NCI-H2107 (cell line): ENCODE measurements around the gene MYORG.

Experiments
- DNase-seq: peaks from one replicate; lab custom pipeline; 2025; lab: John Stamatoyannopoulos, UW

The MYORG gene

DNA sequence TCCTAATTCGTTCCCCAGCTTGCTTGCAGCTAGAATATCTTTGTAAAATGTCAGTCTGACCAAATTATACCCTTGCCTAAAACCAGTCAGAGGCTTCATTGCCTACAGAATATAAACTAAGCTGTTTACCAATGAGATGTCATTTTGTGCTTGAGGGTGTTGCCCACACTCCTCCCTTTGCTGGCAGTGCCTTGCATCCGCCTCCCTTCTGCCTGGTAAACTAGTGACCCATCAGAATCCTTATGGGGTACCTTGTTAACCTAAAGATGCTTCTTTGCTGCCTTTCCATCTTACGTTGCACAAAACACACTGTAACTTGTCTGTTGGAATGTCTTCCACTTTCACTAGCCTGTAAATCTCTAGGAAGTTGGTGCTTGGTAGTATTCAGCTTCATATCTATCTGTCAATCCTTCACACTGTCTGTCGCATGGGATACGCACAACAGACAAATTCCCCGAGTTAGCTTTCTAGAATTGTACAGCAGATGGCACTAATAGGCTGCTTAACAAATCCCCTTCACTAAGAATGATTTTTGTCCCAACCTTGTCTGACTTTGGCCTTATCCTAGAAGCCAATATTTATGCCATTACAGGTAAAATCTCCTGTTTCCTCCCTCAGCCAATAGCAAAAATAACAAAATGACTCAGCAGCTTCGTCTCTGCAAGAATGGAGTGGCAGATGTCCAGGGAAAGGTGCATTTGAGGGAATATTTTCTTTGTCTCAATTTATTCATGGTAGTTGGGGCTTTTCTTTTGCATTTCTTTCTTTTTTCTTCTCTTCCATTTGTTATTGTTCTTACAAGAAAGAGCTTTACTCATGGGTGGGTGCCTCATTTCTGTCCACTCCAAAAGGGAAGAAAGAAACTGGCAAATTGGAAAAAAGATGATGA lies 44.4 kb downstream of the MYORG start:
- peak; percentile 19 for DNase-seq

DNA sequence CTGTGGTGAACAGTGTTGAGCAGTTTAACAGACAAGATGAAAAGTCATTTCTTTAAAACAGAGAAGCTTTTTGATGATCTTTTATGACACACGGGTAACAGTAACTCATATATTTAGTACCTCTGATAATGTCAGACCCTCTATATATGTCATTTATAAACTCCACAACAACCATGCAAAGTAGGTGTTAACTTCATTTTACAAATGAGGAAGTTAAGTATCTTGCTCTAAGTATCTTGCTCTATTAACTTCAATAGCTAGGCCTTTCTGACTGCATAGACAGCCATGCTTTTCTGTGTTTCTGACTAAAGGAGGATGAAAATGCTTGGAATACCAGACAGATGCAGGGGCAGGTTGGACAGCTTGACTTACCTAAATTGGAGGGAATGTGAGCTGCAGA lies 45.5 kb downstream of the MYORG start:
- no peak for DNase-seq

DNA sequence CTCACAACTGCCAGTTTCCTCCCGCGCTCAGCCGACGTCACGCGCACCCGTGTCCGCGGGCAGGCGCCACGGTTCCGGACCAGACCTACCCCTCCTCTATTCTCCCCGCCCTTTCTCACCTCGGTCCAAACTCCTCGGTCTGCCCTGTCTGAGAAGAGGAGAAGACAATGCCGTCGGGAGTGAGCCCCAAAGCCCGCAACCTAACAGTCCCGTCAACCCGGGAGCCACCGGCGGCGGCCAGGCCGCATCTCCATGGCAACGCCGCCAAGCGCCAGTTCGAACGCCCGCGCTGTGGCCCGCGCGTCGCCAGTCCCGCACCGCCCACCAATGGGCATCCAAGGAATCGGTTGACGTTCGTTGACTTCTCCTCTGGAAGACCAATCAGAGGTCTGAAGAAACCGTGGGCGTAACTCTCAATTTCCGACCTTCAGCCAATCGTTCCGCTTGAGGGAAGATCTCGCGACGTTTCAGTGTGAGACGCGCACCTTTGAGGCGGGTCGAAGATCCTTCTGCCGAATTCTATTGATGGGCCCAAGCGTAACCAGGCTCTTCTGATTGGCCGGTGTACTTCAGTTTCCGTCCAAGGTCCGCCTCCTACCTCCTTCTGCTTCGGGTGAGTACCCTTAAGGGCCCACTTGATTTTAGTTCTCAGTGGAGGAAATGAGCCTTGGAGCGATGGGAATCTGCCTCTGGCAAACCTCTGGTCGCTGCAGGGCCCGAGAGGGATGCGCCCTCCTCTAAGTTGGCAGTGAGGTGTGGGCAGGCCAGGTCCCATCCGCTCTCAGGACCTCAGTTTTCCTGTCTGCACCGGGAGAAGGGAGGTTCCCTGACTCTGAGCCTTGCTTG lies 47.5 kb downstream of the MYORG start, which contains the start of the genes KIF24 and NUDT2:
TSS of gene KIF24 (minus strand) at position 282 of the 846 bp plus-strand sequence. CDS start 17,922 bp downstream, outside the sequence.
TSS of gene NUDT2 (plus strand) at position 583 of the 846 bp plus-strand sequence. CDS start 9,471 bp downstream, outside the sequence.
- peak; percentile 100 for DNase-seq

DNA sequence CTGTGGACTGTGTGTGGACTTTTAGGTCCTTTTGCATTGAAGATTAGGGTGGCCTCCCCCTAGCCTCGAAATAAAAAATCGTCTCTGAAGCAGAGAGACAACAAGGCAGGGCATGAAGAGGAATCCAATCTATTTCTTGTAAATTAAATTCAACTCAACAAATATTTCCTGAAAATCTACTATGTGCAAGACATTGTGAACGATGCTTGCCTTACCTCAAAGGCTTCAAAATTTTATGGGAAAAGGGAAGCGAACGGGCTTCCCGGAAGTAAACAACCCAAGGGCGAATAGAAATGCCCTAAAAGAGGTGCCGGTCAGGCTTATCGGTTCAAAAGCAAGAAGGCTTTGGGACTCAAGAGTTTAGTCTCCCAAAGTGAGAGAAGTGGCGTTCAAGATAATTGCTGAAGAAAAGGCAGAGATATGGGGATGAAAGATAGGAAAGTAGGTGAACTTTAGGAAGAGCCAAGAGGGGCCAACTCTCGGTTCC lies 48.2 kb downstream of the MYORG start:
- DNase-seq: no peak

DNA sequence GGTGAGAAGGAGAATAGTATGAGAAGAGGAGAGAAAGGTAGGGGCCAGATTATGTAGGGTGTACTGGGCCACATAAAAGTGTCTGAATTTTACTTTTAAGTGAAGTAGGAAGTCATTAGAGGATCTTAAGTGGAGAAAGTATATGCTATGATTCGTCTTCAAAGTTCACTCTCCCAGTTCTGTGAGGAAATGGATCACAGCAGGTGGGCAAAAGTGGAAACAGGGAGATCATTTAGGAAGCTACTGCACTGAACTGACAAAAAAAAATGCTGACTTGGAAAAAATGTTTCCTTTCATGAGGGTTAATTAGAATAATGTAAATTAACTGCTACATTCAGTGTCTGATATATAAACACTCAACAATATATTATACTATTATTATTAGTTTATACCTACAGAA lies 50.0 kb downstream of the MYORG start:
- no peak for DNase-seq

DNA sequence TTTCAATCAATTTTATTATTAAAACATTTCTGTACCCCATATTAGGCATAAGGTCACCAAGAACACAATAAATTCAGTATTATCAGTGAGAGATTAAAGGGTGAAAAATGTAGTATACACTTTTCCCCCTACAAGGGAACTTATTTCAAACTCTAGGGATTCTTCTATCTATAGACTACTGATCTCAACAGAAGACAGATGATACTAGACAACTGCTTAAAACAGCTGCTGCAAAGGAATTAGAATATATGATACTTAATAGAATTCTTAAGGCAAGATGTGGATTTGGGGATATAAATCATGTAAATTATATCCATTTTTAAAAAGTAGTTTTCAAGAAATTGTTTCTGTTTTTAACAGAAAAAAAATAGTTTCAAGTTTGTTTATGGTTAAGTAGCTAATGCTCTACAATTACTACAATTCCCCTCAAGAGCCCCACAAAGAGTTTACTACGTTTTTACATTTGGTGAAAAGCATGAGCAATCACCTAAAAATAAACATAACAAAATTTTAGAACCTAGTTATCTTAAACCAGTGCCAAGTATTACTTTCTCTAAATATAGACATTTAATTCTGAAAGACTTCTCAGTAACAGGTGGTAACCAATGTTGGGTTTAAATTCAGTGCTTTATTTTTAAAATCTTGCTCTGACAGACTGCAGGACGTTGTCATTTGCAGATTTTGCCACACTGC lies 53.7 kb downstream of the MYORG start:
- no peak for DNase-seq

DNA sequence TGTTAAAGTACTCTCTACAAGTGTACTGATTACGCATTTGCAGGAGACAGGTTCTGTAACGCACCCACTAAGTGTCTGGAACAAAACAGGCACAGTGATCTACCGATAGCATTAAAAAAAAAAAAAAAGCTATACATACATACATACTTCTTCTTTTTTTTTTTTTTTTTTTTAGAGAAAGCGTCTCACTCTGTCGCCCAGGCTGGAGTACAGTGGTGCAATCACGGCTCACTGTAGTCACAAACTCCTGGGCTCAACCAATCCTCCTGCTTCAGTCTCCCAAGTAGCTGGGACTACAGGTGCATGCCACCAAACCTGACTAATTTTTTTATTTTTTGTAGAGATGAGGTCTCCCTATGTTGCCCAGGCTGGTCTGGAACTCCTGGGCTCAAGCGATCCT lies 55.2 kb downstream of the MYORG start:
- no peak for DNase-seq

GRCh38 chr9:34318163-34318790 lies 58.4 kb downstream of the MYORG start:
- DNase-seq: no peak

DNA sequence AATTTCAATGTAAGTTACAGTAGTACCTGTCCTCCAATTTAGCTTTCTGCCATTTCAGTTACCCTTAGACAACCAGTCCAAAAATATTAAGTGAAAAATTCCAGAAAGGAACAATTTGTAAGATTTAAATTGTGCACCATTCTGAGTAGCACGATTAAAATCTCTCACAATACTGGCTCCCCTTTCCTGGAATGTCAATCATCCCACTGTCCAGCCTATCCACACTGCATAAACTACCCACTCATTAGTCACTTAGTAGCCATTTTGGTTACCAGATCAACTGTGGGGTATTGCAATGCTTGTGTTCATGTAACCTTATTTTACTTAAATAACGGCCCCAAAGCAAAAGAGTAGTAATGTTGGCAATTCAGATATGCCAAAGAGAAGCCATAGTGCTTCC lies 59.3 kb downstream of the MYORG start:
- DNase-seq: no peak
